ENCODE results near the gene AKAP13.

- TF ChIP-seq CTCF (IDR thresholded peaks at IDR 0.05) (no peak), POLR2A (IDR thresholded peaks at IDR 0.05) (no peak)
These were observed 207.5 kb downstream of the AKAP13 start for GRCh38 chr15:85587707-85588411.

All from esophagus squamous epithelium (tissue), 4 donors.